ENCODE measurements around the gene SYNDIG1. TPM values are rescaled to one million over a fixed set of nuclear protein-coding genes. Genes with fewer than 3 reads are reported as not detected.

SYNDIG1 gene
- polyA plus RNA-seq, 1 donor from 2014 or later = 0.22 TPM

DNA sequence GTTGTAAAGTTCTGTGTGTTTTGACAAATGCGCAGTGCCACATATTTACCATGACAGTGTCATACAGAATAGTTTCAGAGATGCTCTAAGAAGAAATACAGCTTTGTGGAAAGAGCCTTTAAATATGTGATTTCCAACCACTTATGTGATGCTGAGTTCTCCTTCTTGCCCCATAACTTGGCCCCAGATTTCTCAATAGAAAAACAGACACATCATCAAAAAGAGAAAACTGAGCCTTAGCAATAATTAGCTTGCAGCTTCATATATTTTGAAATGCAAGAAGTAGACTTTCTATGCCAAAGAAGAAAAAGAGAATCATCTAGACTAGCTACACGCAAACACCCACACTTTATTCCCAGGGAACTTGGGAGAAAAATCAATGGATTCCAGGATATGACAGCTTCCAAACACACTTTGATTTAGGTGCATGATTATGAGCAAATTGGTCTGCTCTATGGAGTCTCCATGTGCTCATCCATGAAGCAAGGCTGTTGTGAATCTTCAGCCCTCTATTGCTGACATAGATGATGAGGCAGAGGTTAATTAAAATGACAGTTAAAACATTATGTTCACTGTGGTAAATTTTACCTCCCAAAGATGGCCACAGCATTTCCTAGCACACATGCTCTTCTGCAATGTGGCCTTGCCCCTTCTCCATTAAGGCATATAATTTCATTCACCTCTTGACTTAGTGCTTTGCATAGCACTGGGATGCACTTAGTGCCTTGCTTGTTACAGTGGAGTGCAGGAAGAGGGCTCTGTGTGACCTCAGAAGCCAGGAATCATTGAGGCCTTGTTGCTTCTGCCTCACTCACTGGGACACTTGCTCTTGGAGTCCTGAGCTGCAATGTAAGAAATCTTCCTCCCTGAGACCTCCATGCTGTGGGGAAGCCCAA is 174.6 kb downstream of the SYNDIG1 start:
- Histone ChIP-seq H3K9ac (ENCODE audit: low read length) (no peak overlapping the region), H3K9me3 (ENCODE audit: low read length) (no peaks in the 10 kb centered on the region), H3K27ac (ENCODE audit: low read length) (no peak overlapping the region), H3K9me2 (ENCODE audit: insufficient read depth, low read length) (no peaks in the 10 kb centered on the region), H3K36me3 (ENCODE audit: insufficient read depth, low read length) (no peaks in the 10 kb centered on the region), H4K20me1 (ENCODE audit: insufficient read depth) (no peaks in the 10 kb centered on the region), H3K27me3 (ENCODE audit: insufficient read depth, low read depth, low read length) (no peaks in the 10 kb centered on the region), H2AFZ (ENCODE audit: low read depth, low read length) (no peak overlapping the region), H3K79me2 (replicated peaks; ENCODE audit: insufficient read depth, low read length) (no peaks in the 10 kb centered on the region), H3K4me2 (ENCODE audit: low read length) (no peak overlapping the region), H3K4me3 (ENCODE audit: low read length) (no peak overlapping the region), H3F3A (ENCODE audit: insufficient read depth, low read length, poor library complexity, severe bottlenecking) (no peaks in the 10 kb centered on the region)
- TF ChIP-seq RAD21 (conservative IDR thresholded peaks at IDR 0.05) (no peak), EP300 (conservative IDR thresholded peaks at IDR 0.05; ENCODE audit: poor library complexity, severe bottlenecking) (no peak), EZH2 (IDR thresholded peaks at IDR 0.05; ENCODE audit: borderline replicate concordance, insufficient read depth, low read length, poor library complexity, severe bottlenecking) (no peak), MXI1 (conservative IDR thresholded peaks at IDR 0.05; ENCODE audit: poor library complexity, severe bottlenecking) (no peak), SMC3 (conservative IDR thresholded peaks at IDR 0.05; ENCODE audit: poor library complexity) (no peak)

DNA sequence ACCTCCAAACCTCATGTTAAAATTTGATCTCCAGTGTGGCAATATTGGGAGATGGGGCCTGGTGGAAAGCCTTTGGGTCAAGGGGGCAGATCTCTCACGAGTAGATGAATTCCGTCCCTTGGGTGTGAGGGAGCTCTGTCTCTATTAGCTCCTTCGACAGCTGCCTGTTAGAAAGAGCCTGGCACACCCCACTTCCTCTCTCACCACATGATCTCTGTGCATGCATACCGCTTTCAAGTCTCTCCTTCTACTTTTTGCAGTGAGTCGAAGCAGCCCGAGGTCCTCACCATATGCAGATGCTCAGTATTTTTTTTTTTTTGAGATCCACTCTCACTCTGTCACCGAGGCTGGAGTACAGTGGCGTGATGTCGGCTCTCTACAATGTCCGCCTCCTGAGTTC is 176.9 kb downstream of the SYNDIG1 start:
- Histone ChIP-seq H3K4me3 (ENCODE audit: low read length) (no peak overlapping the region), H3K79me2 (replicated peaks; ENCODE audit: insufficient read depth, low read length) (no peaks in the 10 kb centered on the region), H3K9ac (ENCODE audit: low read length) (no peak overlapping the region), H3K27ac (ENCODE audit: low read length) (no peak overlapping the region), H3K27me3 (ENCODE audit: insufficient read depth, low read depth, low read length) (no peaks in the 10 kb centered on the region), H3F3A (ENCODE audit: insufficient read depth, low read length, poor library complexity, severe bottlenecking) (no peaks in the 10 kb centered on the region), H2AFZ (ENCODE audit: low read depth, low read length) (no peak overlapping the region), H4K20me1 (ENCODE audit: insufficient read depth) (no peaks in the 10 kb centered on the region), H3K4me2 (ENCODE audit: low read length) (no peak overlapping the region), H3K9me3 (ENCODE audit: low read length) (no peaks in the 10 kb centered on the region), H3K9me2 (ENCODE audit: insufficient read depth, low read length) (no peaks in the 10 kb centered on the region), H3K36me3 (ENCODE audit: insufficient read depth, low read length) (no peaks in the 10 kb centered on the region)
- TF ChIP-seq MXI1 (conservative IDR thresholded peaks at IDR 0.05; ENCODE audit: poor library complexity, severe bottlenecking) (no peak), SMC3 (conservative IDR thresholded peaks at IDR 0.05; ENCODE audit: poor library complexity) (no peak), CTCF (IDR thresholded peaks at IDR 0.05; ENCODE audit: poor library complexity, severe bottlenecking) (no peak), TAF1 (IDR thresholded peaks at IDR 0.05; ENCODE audit: low read depth) (no peak), EZH2 (IDR thresholded peaks at IDR 0.05; ENCODE audit: borderline replicate concordance, insufficient read depth, low read length, poor library complexity, severe bottlenecking) (no peak), POLR2AphosphoS5 (IDR thresholded peaks at IDR 0.05) (no peak)
- TF ChIP-seq, protein P1, sequence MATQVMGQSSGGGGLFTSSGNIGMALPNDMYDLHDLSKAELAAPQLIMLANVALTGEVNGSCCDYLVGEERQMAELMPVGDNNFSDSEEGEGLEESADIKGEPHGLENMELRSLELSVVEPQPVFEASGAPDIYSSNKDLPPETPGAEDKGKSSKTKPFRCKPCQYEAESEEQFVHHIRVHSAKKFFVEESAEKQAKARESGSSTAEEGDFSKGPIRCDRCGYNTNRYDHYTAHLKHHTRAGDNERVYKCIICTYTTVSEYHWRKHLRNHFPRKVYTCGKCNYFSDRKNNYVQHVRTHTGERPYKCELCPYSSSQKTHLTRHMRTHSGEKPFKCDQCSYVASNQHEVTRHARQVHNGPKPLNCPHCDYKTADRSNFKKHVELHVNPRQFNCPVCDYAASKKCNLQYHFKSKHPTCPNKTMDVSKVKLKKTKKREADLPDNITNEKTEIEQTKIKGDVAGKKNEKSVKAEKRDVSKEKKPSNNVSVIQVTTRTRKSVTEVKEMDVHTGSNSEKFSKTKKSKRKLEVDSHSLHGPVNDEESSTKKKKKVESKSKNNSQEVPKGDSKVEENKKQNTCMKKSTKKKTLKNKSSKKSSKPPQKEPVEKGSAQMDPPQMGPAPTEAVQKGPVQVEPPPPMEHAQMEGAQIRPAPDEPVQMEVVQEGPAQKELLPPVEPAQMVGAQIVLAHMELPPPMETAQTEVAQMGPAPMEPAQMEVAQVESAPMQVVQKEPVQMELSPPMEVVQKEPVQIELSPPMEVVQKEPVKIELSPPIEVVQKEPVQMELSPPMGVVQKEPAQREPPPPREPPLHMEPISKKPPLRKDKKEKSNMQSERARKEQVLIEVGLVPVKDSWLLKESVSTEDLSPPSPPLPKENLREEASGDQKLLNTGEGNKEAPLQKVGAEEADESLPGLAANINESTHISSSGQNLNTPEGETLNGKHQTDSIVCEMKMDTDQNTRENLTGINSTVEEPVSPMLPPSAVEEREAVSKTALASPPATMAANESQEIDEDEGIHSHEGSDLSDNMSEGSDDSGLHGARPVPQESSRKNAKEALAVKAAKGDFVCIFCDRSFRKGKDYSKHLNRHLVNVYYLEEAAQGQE (IDR thresholded peaks at IDR 0.05; ENCODE audit: borderline replicate concordance) = no peak
